SH-SY5Y (cell line): ENCODE measurements around the gene ENOX1.

Experiments
- GATA2 ChIP-seq: IDR thresholded peaks from 2 replicates; pipeline ENCODE4 v1.6.1; 2011; ENCODE audit warnings: mild to moderate bottlenecking, low read depth, low read length
- GATA3 ChIP-seq: IDR thresholded peaks from 2 replicates; pipeline ENCODE4 v1.6.1; 2011; ENCODE audit warnings: low read depth, mild to moderate bottlenecking, low read length, moderate library complexity

- no peak for TF ChIP-seq GATA2
- no peak for TF ChIP-seq GATA3
Observed at GRCh38 chr13:43664700-43665191, 122.0 kb downstream of the ENOX1 start.
